Liver (tissue), 5 donors: Measurements from ENCODE around the gene WDR45. TPM values are rescaled to one million over a fixed set of nuclear protein-coding genes. Genes with fewer than 3 reads are reported as not detected.

ENCODE experiments used
- polyA plus RNA-seq, 2 donors: library from polyadenylated mRNA; stranded (reverse) in 1 of 2; unstranded in 1 of 2; fragments of 200-250 nt in 1 of 2; fragments of >200 nt in 1 of 2; fragmentation: Nextera tagmentation in 1 of 2; extraction: Ambion mirVana in 1 of 2; gene quantifications; one replicate each; pipeline versions ENCODE4 v1.2.1 to v1.2.3, GENCODE V29; 2013 to 2015
- small RNA-seq: library from RNA; depleted of rRNA; stranded (forward); fragments of <200 nt; gene quantifications from one replicate; pipeline ENCODE3, GENCODE V24; 2014
- total RNA-seq, 2 donors: library from RNA; depleted of rRNA; stranded (reverse); fragments of >200 nt; gene quantifications; one replicate each; pipeline ENCODE4 v1.2.3, GENCODE V29; 2014
- donor health status: healthy.
- donor health status: healthy.
- donor health status: healthy.

The WDR45 gene
- total and polyA plus RNA-seq, 4 donors, result 28.0 to 60.7 (median 49.6) TPM

Small RNA genes within 50 kb of the gene (small RNA-seq; reads per million reads assigned to genes)
- not detected for gene RNU4-52P

Other genes with a start within 250 kb of the WDR45 start
- 1 to 10 TPM in 1 of 2 donors, under 1 TPM in 1; 0.08 to 5.4 TPM for gene PCSK1N, start 244.3 kb downstream of the WDR45 start, total RNA-seq
- 1 to 10 TPM in 1 of 2 donors, under 1 TPM in 1; 0.05 to 1.8 TPM for gene PCSK1N, start 244.3 kb downstream of the WDR45 start, polyA plus RNA-seq
- 10 to 100 TPM; 22.8 to 25.9 TPM for gene TIMM17B, start 182.1 kb downstream of the WDR45 start, total RNA-seq
- 10 to 100 TPM; 34.2 to 53.1 TPM for gene TIMM17B, start 182.1 kb downstream of the WDR45 start, polyA plus RNA-seq
- gene PQBP1, start 182.0 kb downstream of the WDR45 start, total RNA-seq, result 10 to 100 TPM; 22.0 to 34.6 TPM
- 10 to 100 TPM; 40.0 to 44.3 TPM for gene PQBP1, start 182.0 kb downstream of the WDR45 start, polyA plus RNA-seq
- gene SLC35A2, start 168.2 kb downstream of the WDR45 start, total RNA-seq, result 10 to 100 TPM; 10.0 to 15.5 TPM
- gene SLC35A2, start 168.2 kb downstream of the WDR45 start, polyA plus RNA-seq, result 10 to 100 TPM; 13.3 to 26.9 TPM
- gene PIM2, start 160.9 kb downstream of the WDR45 start, total RNA-seq, result 10 to 100 TPM in 1 of 2 donors, 1 to 10 TPM in 1; 5.8 to 28.3 TPM
- gene PIM2, start 160.9 kb downstream of the WDR45 start, polyA plus RNA-seq, result 1 to 10 TPM; 4.5 to 8.1 TPM
- 10 to 100 TPM; 17.0 to 29.3 TPM for gene OTUD5, start 122.3 kb downstream of the WDR45 start, total RNA-seq
- 10 to 100 TPM in 1 of 2 donors, 1 to 10 TPM in 1; 9.3 to 18.8 TPM for gene OTUD5, start 122.3 kb downstream of the WDR45 start, polyA plus RNA-seq
- 1 to 10 TPM in 1 of 2 donors, under 1 TPM in 1; 0.28 to 1.1 TPM for gene KCND1, start 108.0 kb downstream of the WDR45 start, total RNA-seq
- under 1 TPM; 0.17 to 0.28 TPM for gene KCND1, start 108.0 kb downstream of the WDR45 start, polyA plus RNA-seq
- 10 to 100 TPM; 14.1 to 21.3 TPM for gene GRIPAP1, start 77.6 kb downstream of the WDR45 start, total RNA-seq
- gene GRIPAP1, start 77.6 kb downstream of the WDR45 start, polyA plus RNA-seq, result 10 to 100 TPM; 15.4 to 17.3 TPM
- 10 to 100 TPM in 1 of 2 donors, 1 to 10 TPM in 1; 9.5 to 17.1 TPM for gene TFE3, start 36.5 kb downstream of the WDR45 start, total RNA-seq
- 10 to 100 TPM in 1 of 2 donors, 1 to 10 TPM in 1; 8.6 to 22.4 TPM for gene TFE3, start 36.5 kb downstream of the WDR45 start, polyA plus RNA-seq
- 1 to 10 TPM; 1.0 to 1.9 TPM for gene CCDC120, start 20.9 kb downstream of the WDR45 start, total RNA-seq
- gene CCDC120, start 20.9 kb downstream of the WDR45 start, polyA plus RNA-seq, result 1 to 10 TPM; 1.3 to 3.4 TPM
- gene PRAF2, start 5.9 kb downstream of the WDR45 start, total RNA-seq, result 1 to 10 TPM; 1.4 to 2.1 TPM
- gene PRAF2, start 5.9 kb downstream of the WDR45 start, polyA plus RNA-seq, result 1 to 10 TPM; 5.7 to 8.2 TPM
- 10 to 100 TPM in 1 of 2 donors, 1 to 10 TPM in 1; 9.5 to 13.8 TPM for gene GPKOW, start 43.8 kb upstream of the WDR45 start, total RNA-seq
- 10 to 100 TPM in 1 of 2 donors, 1 to 10 TPM in 1; 7.7 to 12.0 TPM for gene GPKOW, start 43.8 kb upstream of the WDR45 start, polyA plus RNA-seq
- gene MAGIX, start 82.9 kb upstream of the WDR45 start, total RNA-seq, result 1 to 10 TPM; 2.9 to 6.9 TPM
- 10 to 100 TPM in 1 of 2 donors, 1 to 10 TPM in 1; 8.8 to 10.8 TPM for gene MAGIX, start 82.9 kb upstream of the WDR45 start, polyA plus RNA-seq
- 1 to 10 TPM; 2.4 to 6.7 TPM for gene PLP2, start 92.0 kb upstream of the WDR45 start, total RNA-seq
- 10 to 100 TPM; 22.6 to 24.5 TPM for gene PLP2, start 92.0 kb upstream of the WDR45 start, polyA plus RNA-seq
- 1 to 10 TPM; 2.5 to 6.5 TPM for gene PRICKLE3, start 106.5 kb upstream of the WDR45 start, total RNA-seq
- 1 to 10 TPM; 2.1 to 3.3 TPM for gene PRICKLE3, start 106.5 kb upstream of the WDR45 start, polyA plus RNA-seq
- under 1 TPM; 0.61 to 0.67 TPM for gene SYP, start 120.3 kb upstream of the WDR45 start, total RNA-seq
- under 1 TPM; 0.30 to 0.33 TPM for gene SYP, start 120.3 kb upstream of the WDR45 start, polyA plus RNA-seq
- gene CACNA1F, start 153.5 kb upstream of the WDR45 start, total RNA-seq, result not detected
- gene CACNA1F, start 153.5 kb upstream of the WDR45 start, polyA plus RNA-seq, result under 1 TPM in 1 of 2 donors, not detected in 1; 0.03 TPM
- gene CCDC22, start 155.6 kb upstream of the WDR45 start, total RNA-seq, result 1 to 10 TPM; 6.2 TPM
- 1 to 10 TPM; 4.2 to 7.8 TPM for gene CCDC22, start 155.6 kb upstream of the WDR45 start, polyA plus RNA-seq
- gene FOXP3, start 184.8 kb upstream of the WDR45 start, total RNA-seq, result under 1 TPM; 0.05 to 0.08 TPM
- gene FOXP3, start 184.8 kb upstream of the WDR45 start, polyA plus RNA-seq, result under 1 TPM; 0.29 to 0.65 TPM
- gene PPP1R3F, start 189.9 kb upstream of the WDR45 start, total RNA-seq, result 1 to 10 TPM; 1.3 to 1.7 TPM
- 1 to 10 TPM in 1 of 2 donors, under 1 TPM in 1; 0.78 to 1.6 TPM for gene PPP1R3F, start 189.9 kb upstream of the WDR45 start, polyA plus RNA-seq
- gene GAGE10, start 223.8 kb upstream of the WDR45 start, total RNA-seq, result not detected
- not detected for gene GAGE10, start 223.8 kb upstream of the WDR45 start, polyA plus RNA-seq
- gene GAGE12J, start 242.2 kb upstream of the WDR45 start, total RNA-seq, result not detected
- not detected for gene GAGE12J, start 242.2 kb upstream of the WDR45 start, polyA plus RNA-seq